IMR-90 (cell line): ENCODE results near the gene KCTD16. TPM values are rescaled to one million over a fixed set of nuclear protein-coding genes. Genes with fewer than 3 reads are reported as not detected.

Experiments used
- ATAC-seq: fragments of 200-7000 bp; cut with Tn5 transposase; 2 replicates; pipeline ENCODE4 v1.9.1; 2020; ENCODE audit warnings: low read depth, mild to moderate bottlenecking, moderate library complexity
- BruUV-seq: library from RNA; stranded (reverse); fragments of 400-500 nt; replicated peaks from 2 replicates; lab custom pipeline; 2021; lab: Mats Ljungman, UMichigan
- CTCF ChIA-PET: fragments of 300-600 bp; formaldehyde crosslinking; extraction: SDS; loops from one replicate; lab custom pipeline; 2021; ENCODE audit warnings: antibody characterized with exemption; lab: Yijun Ruan, JAX
- POLR2A ChIA-PET: fragments of 300-600 bp; sonication (Branson Sonifier 250); formaldehyde crosslinking; loops from one replicate; lab custom pipeline; 2022; ENCODE audit warnings: antibody characterized with exemption; ENCODE audit not compliant: unreplicated experiment; lab: Charles Lee
- DNase-seq: peaks from one replicate; pipeline ENCODE4 v3.0.0; 2013
- H2AFZ ChIP-seq: replicated peaks from 2 replicates; pipeline ENCODE3; 2013; ENCODE audit warnings: low read length, mild to moderate bottlenecking; ENCODE audit not compliant: poor library complexity
- H2AK5ac ChIP-seq: 2 replicates; pipeline ENCODE4 v1.6.1; 2013; ENCODE audit warnings: low read depth, low read length, inconsistent platforms
- H2AK9ac ChIP-seq: replicated peaks from 2 replicates; pipeline ENCODE3; 2013; ENCODE audit warnings: mild to moderate bottlenecking, low read depth, low read length, moderate library complexity; ENCODE audit not compliant: poor library complexity
- H2BK120ac ChIP-seq: 2 replicates; pipeline ENCODE4 v1.6.1; 2013; ENCODE audit warnings: low read depth, low read length, inconsistent platforms
- H2BK15ac ChIP-seq: 3 replicates; pipeline ENCODE4 v1.6.1; 2013; ENCODE audit warnings: low read depth, low read length, inconsistent platforms
- H2BK20ac ChIP-seq: 2 replicates; pipeline ENCODE4 v1.6.1; 2013; ENCODE audit warnings: low read depth, mild to moderate bottlenecking, inconsistent platforms, low read length, moderate library complexity
- H2BK5ac ChIP-seq: 2 replicates; pipeline ENCODE4 v1.6.1; 2013; ENCODE audit warnings: mild to moderate bottlenecking, low read depth, low read length, inconsistent platforms; ENCODE audit not compliant: poor library complexity, severe bottlenecking
- H3K14ac ChIP-seq: replicated peaks from 2 replicates; pipeline ENCODE4 v1.6.1; 2013; ENCODE audit warnings: low read depth, low read length, inconsistent platforms
- H3K18ac ChIP-seq: 2 replicates; pipeline ENCODE4 v1.6.1; 2013; ENCODE audit warnings: low read depth, low read length, control low read depth
- H3K23ac ChIP-seq: 2 replicates; pipeline ENCODE4 v1.6.1; 2013; ENCODE audit warnings: low read depth, low read length, inconsistent platforms
- H3K27ac ChIP-seq: 2 replicates; pipeline ENCODE4 v1.5.1; 2013; ENCODE audit warnings: mild to moderate bottlenecking, control low read depth, low read length; ENCODE audit not compliant: insufficient read depth
- H3K27me3 ChIP-seq: 2 replicates; pipeline ENCODE4 v1.6.1; 2013; ENCODE audit warnings: low read length; ENCODE audit not compliant: control insufficient read depth, insufficient read depth
- H3K36me3 ChIP-seq: 2 replicates; pipeline ENCODE4 v1.6.1; 2013; ENCODE audit warnings: low read length, mixed read lengths; ENCODE audit not compliant: control insufficient read depth, insufficient read depth
- H3K4ac ChIP-seq: 2 replicates; pipeline ENCODE4 v1.6.1; 2013; ENCODE audit warnings: low read depth, low read length, inconsistent platforms
- H3K4me1 ChIP-seq: 2 replicates; pipeline ENCODE4 v1.6.1; 2013; ENCODE audit warnings: low read length, mixed read lengths; ENCODE audit not compliant: control insufficient read depth, insufficient read depth
- H3K4me2 ChIP-seq: 2 replicates; pipeline ENCODE4 v1.6.1; 2013; ENCODE audit warnings: low read depth, mild to moderate bottlenecking, control low read depth, low read length, moderate library complexity
- H3K4me3 ChIP-seq: 2 replicates; pipeline ENCODE4 v1.5.1; 2013; ENCODE audit warnings: low read depth, mild to moderate bottlenecking, control low read depth, low read length, moderate library complexity; ENCODE audit not compliant: insufficient read depth
- H3K56ac ChIP-seq: 2 replicates; pipeline ENCODE4 v1.6.1; 2013; ENCODE audit warnings: low read length, inconsistent platforms; ENCODE audit not compliant: insufficient read depth; ENCODE audit errors: extremely low read depth
- H3K79me1 ChIP-seq, 2 experiments: 2 replicates each; pipeline ENCODE4 v1.6.1; 2013; ENCODE audit warnings: low read length in 2 of 2, inconsistent platforms in 1 of 2, low read depth in 1 of 2
- H3K9ac ChIP-seq: 2 replicates; pipeline ENCODE4 v1.6.1; 2013; ENCODE audit warnings: low read depth, low read length, control low read depth
- H3K9me1 ChIP-seq: 2 replicates; pipeline ENCODE4 v1.6.1; 2013; ENCODE audit warnings: low read length, inconsistent platforms; ENCODE audit not compliant: insufficient read depth
- H3K9me3 ChIP-seq: 2 replicates; pipeline ENCODE4 v1.6.1; 2013; ENCODE audit warnings: low read length; ENCODE audit not compliant: control insufficient read depth, insufficient read depth
- H4K20me1 ChIP-seq: 2 replicates; pipeline ENCODE4 v1.6.1; 2013; ENCODE audit warnings: low read length, inconsistent platforms; ENCODE audit not compliant: insufficient read depth
- H4K5ac ChIP-seq: 2 replicates; pipeline ENCODE4 v1.6.1; 2013; ENCODE audit warnings: mild to moderate bottlenecking, low read depth, low read length, control low read depth
- H4K8ac ChIP-seq, 2 experiments: 2 replicates each; pipeline ENCODE4 v1.6.1; 2013; ENCODE audit warnings: low read depth in 2 of 2, low read length in 2 of 2, control low read depth in 1 of 2, inconsistent platforms in 1 of 2
- H4K91ac ChIP-seq: 2 replicates; pipeline ENCODE4 v1.6.1; 2013; ENCODE audit warnings: low read depth, low read length, inconsistent platforms; ENCODE audit not compliant: insufficient read depth
- BHLHE40 ChIP-seq: fragments of 150-350 bp; IDR thresholded peaks from 2 replicates; pipeline ENCODE4 v1.6.1; 2016; ENCODE audit warnings: mild to moderate bottlenecking, low read depth, low read length
- FOS ChIP-seq: fragments of 150-350 bp; IDR thresholded peaks from 2 replicates; pipeline ENCODE4 v1.6.1; 2016; ENCODE audit warnings: low read depth, low read length
- RAD21 ChIP-seq: IDR thresholded peaks from 2 replicates; pipeline ENCODE4 v1.6.1; 2012; ENCODE audit warnings: low read length, improper control_type of control experiment
- RCOR1 ChIP-seq: IDR thresholded peaks from 2 replicates; pipeline ENCODE4 v1.6.1; 2012; ENCODE audit warnings: mild to moderate bottlenecking, low read length, improper control_type of control experiment; ENCODE audit not compliant: insufficient replicate concordance
- WGBS, 2 experiments: methylation state at CpG; one replicate each; pipeline versions ENCODE4 v1.1.5 to v1.1.7; 2013; ENCODE audit warnings: missing lambda C conversion rate in 2 of 2; ENCODE audit not compliant: insufficient read length in 1 of 2; ENCODE audit errors: extremely low coverage in 2 of 2; 5-methylcytosine and 5-hydroxymethylcytosine counted together
- dilution Hi-C: fragments of 300-500 bp; cut with HindIII; formaldehyde crosslinking; loops from one replicate; pipeline ENCODE4 v1.14.3; 2018; ENCODE audit warnings: low sequenced_read_pairs; ENCODE audit not compliant: unreplicated experiment
- in situ Hi-C: fragments of 300-500 bp; cut with MboI; formaldehyde crosslinking; loops from 3 replicates; pipeline ENCODE4 v1.14.3; 2019; ENCODE audit warnings: low sequenced_read_pairs, inconsistent platforms, mixed read lengths
- intact Hi-C: fragments of 100-400 bp; cut with micrococcal nuclease; formaldehyde crosslinking; loops from 2 replicates; pipeline ENCODE4 v1.10.0; 2022
- polyA plus RNA-seq, 3 experiments: library from polyadenylated mRNA; depleted of rRNA; stranded (reverse); fragments of >200 nt; gene quantifications; 2 replicates each; pipeline ENCODE4 v1.2.3, GENCODE V29; 2012; ENCODE audit warnings: low replicate concordance in 1 of 3
- total RNA-seq: library from RNA; depleted of rRNA; stranded (reverse); fragments of >200 nt; gene quantifications from 2 replicates; pipeline ENCODE4 v1.2.3, GENCODE V29; 2012

The KCTD16 gene
- total and polyA plus RNA-seq, 2 of the 4 experiments (the other 2 are of a cell fraction) = 0.43 to 1.1 TPM

DNA sequence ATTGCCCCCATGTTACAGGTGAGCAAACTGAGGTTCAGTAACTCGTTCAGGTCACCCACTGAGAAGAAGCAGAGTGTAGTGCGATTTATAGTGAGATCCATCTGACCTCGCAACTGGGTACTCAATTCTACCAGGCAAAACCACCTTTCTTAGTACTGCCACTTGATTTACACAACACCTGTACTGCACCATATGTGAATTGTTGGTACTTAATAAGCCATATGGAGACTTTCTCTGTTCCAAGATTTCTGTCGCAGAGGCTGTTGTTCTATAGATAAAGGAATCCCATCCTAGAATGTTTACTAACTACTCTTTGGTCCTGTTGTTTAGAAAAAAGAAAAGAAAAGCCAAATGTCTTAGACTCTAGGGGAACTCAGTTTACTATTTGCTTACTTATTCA lies 287.5 kb downstream of the KCTD16 start:
- H3K4me1 ChIP-seq = no peaks in the 10 kb centered on the region
- intact Hi-C loops (no loop called here), in situ Hi-C loops (no loop called here), dilution Hi-C loops (no loop called here)
- H2BK120ac ChIP-seq = no peak overlapping the region
- H3K56ac ChIP-seq = no peak overlapping the region
- H3K4me2 ChIP-seq = no peak overlapping the region
- no peak overlapping the region for H3K14ac ChIP-seq
- no peak overlapping the region for H4K8ac ChIP-seq
- H2BK20ac ChIP-seq = no peak overlapping the region
- no peak overlapping the region for H2AK9ac ChIP-seq
- no peak overlapping the region for H3K27ac ChIP-seq
- no peaks in the 10 kb centered on the region for H4K20me1 ChIP-seq
- H3K36me3 ChIP-seq = no peaks in the 10 kb centered on the region
- ATAC-seq (no peak), DNase-seq (no peak)
- no peaks in the 10 kb centered on the region for H3K9me3 ChIP-seq
- no peak overlapping the region for H2AFZ ChIP-seq
- no peak overlapping the region for H3K23ac ChIP-seq
- H3K9ac ChIP-seq = no peak overlapping the region
- no CpG with 5 or more reads among the region's 4 CpGs for WGBS, 2 experiments
- BruUV-seq = no TSS peak
- H3K9me1 ChIP-seq = no peaks in the 10 kb centered on the region
- no peak overlapping the region for H4K5ac ChIP-seq
- H4K91ac ChIP-seq = no peak overlapping the region
- H3K27me3 ChIP-seq = no peaks in the 10 kb centered on the region
- ChIA-PET POLR2A (no interaction called here), CTCF (no interaction called here)
- H2AK5ac ChIP-seq = no peak overlapping the region
- H3K4ac ChIP-seq = no peak overlapping the region
- TF ChIP-seq FOS (no peak), BHLHE40 (no peak), RCOR1 (no peak), RAD21 (no peak)
- H2BK15ac ChIP-seq = no peak overlapping the region
- no peak overlapping the region for H2BK5ac ChIP-seq
- H3K79me1 ChIP-seq = no peaks in the 10 kb centered on the region
- no peak overlapping the region for H3K4me3 ChIP-seq
- no peak overlapping the region for H3K18ac ChIP-seq
